HFFc6 (cell line): ENCODE measurements around the gene TIMM17A. TPM values are rescaled to one million over a fixed set of nuclear protein-coding genes. Genes with fewer than 3 reads are reported as not detected.
A peak's percentile ranks its signal among the peaks of the same experiment; 100 is the strongest.

Experiments used
- DNase-seq: peaks from one replicate; pipeline ENCODE4 v3.0.0-alpha.2; 2018
- H3K27ac Mint-ChIP-seq: 2 replicates; pipeline ENCODE4 v1.8.0; 2020; ENCODE audit warnings: mild to moderate bottlenecking, mixed read lengths
- H3K27me3 Mint-ChIP-seq: 2 replicates; pipeline ENCODE4 v1.8.0; 2021; ENCODE audit warnings: mild to moderate bottlenecking, moderate library complexity, mixed read lengths; ENCODE audit not compliant: insufficient read depth
- H3K36me3 Mint-ChIP-seq: 2 replicates; pipeline ENCODE4 v1.8.0; 2021; ENCODE audit warnings: low read depth, mixed read lengths
- H3K4me1 Mint-ChIP-seq: 2 replicates; pipeline ENCODE4 v1.8.0; 2020; ENCODE audit warnings: low read depth, mixed read lengths
- H3K4me3 Mint-ChIP-seq: 2 replicates; pipeline ENCODE4 v1.8.0; 2020; ENCODE audit warnings: mild to moderate bottlenecking, moderate library complexity, mixed read lengths
- H3K9me3 Mint-ChIP-seq: 2 replicates; pipeline ENCODE4 v1.8.0; 2020; ENCODE audit warnings: mild to moderate bottlenecking, mixed read lengths
- CTCF ChIP-seq: fragments of 200-600 bp; sonication (generic); IDR thresholded peaks from 2 replicates; pipeline ENCODE4 v1.5.0; 2021; ENCODE audit warnings: antibody characterized with exemption, mild to moderate bottlenecking
- total RNA-seq, 6 experiments: library from RNA; stranded (reverse); fragmentation: NEBNext Ultra II Directional; extraction: Animal tissue kit (Norgen Biotek cat#: 25700); gene quantifications; 2 replicates in 1 of 6; 3 replicates in 5 of 6; pipeline ENCODE4 v1.2.3, GENCODE V29; 2021

Gene TIMM17A
- total RNA-seq, 6 experiments from 2014 or later = 114 to 128 (median 122) TPM

DNA sequence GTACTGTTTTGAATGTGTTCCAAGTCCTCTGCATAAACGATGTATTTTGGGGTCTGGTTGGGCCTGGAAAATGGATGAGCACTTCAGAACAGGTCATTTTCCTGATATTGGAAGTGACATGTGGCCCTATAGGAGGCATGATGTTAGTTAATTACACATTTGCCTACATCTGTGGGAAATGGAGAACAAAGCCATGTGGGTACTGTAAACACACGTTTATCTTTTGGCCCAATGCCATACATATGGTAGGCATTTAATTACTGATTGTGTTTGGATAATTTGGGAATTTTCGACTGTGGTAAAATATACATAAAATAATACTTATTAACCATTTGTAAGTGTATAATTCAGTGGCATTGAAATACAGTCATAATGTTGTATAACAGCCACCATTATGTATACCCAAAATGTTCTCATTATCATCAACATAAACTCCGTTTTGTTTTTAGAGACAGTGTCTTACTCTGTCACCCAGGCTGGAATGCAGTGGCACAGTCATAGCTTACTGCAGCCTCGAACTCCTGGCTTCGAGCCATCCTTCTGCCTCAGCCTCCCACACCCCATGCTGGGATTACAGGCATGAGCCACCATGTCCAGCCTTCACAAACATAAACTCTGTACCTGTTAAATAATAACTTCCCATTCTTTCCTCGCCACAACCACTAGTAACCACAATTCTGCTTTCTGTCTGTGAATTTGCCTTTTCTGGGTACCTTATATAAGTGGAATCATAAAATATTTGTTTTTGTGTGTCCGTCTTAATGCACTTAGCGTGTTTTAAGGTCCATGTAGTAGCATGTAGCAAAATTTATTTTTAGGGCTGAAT is 15.2 kb downstream of the TIMM17A start:
- Mint-ChIP-seq H3K27ac (peak overlapping the region; percentile 67), H3K9me3 (no peaks in the 10 kb centered on the region), H3K36me3 (peaks cover 25% of the 10 kb centered on the region), H3K4me1 (peaks cover 39% of the 10 kb centered on the region), H3K27me3 (peaks cover 8% of the 10 kb centered on the region), H3K4me3 (no peak overlapping the region)
- TF ChIP-seq CTCF = no peak
- DNase-seq = peak; percentile 61

- Mint-ChIP-seq H3K4me1 (peaks cover 24% of the 10 kb centered on the region), H3K27me3 (peaks cover 1% of the 10 kb centered on the region; the same call in 1 of the 2 replicates), H3K4me3 (peak overlapping the region; percentile 89), H3K9me3 (no peaks in the 10 kb centered on the region), H3K36me3 (peaks cover 5% of the 10 kb centered on the region; the same call in 1 of the 2 replicates), H3K27ac (peak overlapping the region; percentile 80)
- no peak for DNase-seq
- TF ChIP-seq CTCF = no peak
Measured at GRCh38 chr1:201982082-201982622, 26.8 kb downstream of the TIMM17A start.

GRCh38 chr1:201982623-201983379 is 27.5 kb downstream of the TIMM17A start, which contains the start of gene RNPEP:
TSS of gene RNPEP (plus strand) at chr1:201982648. CDS start at chr1:201982667, 19 bp downstream.
- peaks cover 1% of the 10 kb centered on the region; the same call in 1 of the 2 replicates for H3K27me3 Mint-ChIP-seq
- peak within 1 kb of the TSS; percentile 80 for H3K27ac Mint-ChIP-seq
- peak; percentile 79 for DNase-seq
- peaks cover 5% of the 10 kb centered on the region; the same call in 1 of the 2 replicates for H3K36me3 Mint-ChIP-seq
- H3K4me1 Mint-ChIP-seq = peaks cover 25% of the 10 kb centered on the region
- H3K9me3 Mint-ChIP-seq = no peaks in the 10 kb centered on the region
- peak; percentile 44 for TF ChIP-seq CTCF
- peak within 1 kb of the TSS; percentile 95 for H3K4me3 Mint-ChIP-seq

DNA sequence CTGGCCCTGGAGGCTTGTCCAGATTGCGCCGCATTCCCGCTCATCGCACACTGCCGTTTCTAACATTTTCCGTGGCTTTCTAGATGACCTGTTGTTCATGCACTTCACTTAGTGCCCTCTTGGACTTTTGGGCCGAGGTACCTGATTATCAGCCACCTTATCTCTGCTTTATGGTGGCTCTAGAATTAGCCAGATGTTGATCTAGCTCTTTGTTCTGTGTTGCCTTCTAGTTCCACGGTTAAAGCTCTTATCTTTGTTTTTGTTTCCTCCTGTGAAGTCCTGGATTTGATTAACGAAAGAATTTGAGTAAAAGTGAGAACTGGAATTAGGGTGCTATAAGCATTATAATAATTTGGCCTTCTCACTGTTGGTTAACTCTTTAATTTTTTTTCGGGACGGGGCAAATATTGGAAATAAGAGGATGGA is 28.1 kb downstream of the TIMM17A start:
- H3K4me1 Mint-ChIP-seq = peaks cover 25% of the 10 kb centered on the region
- no peak for DNase-seq
- peak overlapping the region; percentile 78 for H3K27ac Mint-ChIP-seq
- peaks cover 1% of the 10 kb centered on the region; the same call in 1 of the 2 replicates for H3K27me3 Mint-ChIP-seq
- no peaks in the 10 kb centered on the region for H3K9me3 Mint-ChIP-seq
- peaks cover 5% of the 10 kb centered on the region; the same call in 1 of the 2 replicates for H3K36me3 Mint-ChIP-seq
- TF ChIP-seq CTCF = no peak; the same call in 1 of the 2 replicates
- H3K4me3 Mint-ChIP-seq = peak overlapping the region; percentile 95

- Mint-ChIP-seq H3K27ac (peak overlapping the region; percentile 7; the same call in 1 of the 2 replicates), H3K4me1 (peaks cover 25% of the 10 kb centered on the region), H3K27me3 (peaks cover 1% of the 10 kb centered on the region; the same call in 1 of the 2 replicates), H3K4me3 (peak overlapping the region; percentile 95), H3K36me3 (peaks cover 5% of the 10 kb centered on the region; the same call in 1 of the 2 replicates), H3K9me3 (no peaks in the 10 kb centered on the region)
- DNase-seq = no peak
- no peak for TF ChIP-seq CTCF
Measured at GRCh38 chr1:201984446-201984845, 29.1 kb downstream of the TIMM17A start.
